Stimulated activated CD8-positive, alpha-beta memory T cell treated with anti-CD3 and anti-CD28 coated beads, Interleukin-7, amount 100 ng/mL, for 1 hour (primary cell): ENCODE measurements around the gene NSMCE3.

Source experiments
- DNase-seq, 2 donors: peaks; one replicate each; pipeline ENCODE4 v3.0.0-alpha.2; 2020; ENCODE audit warnings: low read depth in 2 of 2

The NSMCE3 gene

DNA sequence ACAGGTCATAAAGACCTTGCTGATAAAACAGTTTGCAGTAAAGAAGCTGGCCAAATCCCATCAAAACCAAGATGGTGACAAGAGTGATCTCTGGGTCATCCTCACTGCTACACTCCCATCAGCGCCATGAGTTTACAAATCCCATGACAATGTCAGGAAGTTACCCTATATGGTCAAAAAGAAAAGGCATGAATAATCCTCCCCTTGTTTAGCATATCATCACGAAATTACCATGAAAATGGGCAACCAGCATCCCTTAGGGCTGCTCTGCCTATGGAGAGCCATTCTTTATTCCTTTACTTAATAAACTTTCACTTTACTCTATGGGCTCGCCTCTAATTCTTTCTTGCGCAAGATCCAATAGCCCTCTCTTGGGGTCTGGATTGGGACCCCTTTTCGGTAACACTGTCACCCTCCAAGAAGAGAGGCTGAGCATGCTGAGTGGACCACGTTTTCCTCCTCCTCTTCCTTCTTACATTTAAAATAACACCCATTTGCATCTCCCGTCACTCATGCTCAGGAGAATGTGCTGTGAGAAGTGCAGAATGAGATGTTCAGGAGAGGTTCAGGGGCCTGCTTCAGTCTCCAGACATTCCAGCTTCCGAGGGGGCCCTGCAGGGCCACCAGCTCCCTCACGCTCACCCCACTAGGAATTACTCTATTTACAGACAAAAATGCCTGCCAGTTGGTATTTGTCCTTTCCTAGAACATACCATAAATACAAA lies 47.3 kb downstream of the NSMCE3 start:
- DNase-seq = no peak

DNA sequence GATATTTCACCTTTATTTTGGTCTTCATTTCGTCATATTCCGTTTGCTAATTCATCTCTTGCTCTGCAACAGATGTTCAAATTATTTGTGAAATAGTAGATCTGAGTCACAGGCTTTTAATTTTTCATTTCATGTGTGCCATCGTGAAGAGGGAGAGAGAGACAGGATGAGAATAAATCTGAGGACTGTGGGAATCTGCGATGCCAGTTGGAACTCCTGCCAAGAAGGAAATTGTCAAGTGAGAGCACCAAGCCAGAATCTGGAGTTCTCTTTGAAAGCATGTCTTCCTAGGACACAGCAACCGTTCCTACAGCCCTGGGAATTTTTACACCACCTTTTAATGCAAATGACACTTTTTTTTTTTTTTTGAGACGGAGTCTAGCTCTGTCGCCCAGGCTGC lies 48.8 kb downstream of the NSMCE3 start:
- no peak for DNase-seq

GRCh38 chr15:29216955-29217354 lies 52.7 kb downstream of the NSMCE3 start:
- DNase-seq = no peak
